Spleen (tissue), 11 donors: ENCODE results near the gene FAM168B. TPM values are rescaled to one million over a fixed set of nuclear protein-coding genes. Genes with fewer than 3 reads are reported as not detected.

ENCODE experiments used
- DNase-seq: peaks from one replicate; pipeline ENCODE4 v3.0.0-alpha.2; 2020
- H3K27ac ChIP-seq, 8 donors: fragments of 200-600 bp; sonication (generic) in 7 of 8; 1 replicate in 4 of 8; 2 replicates in 4 of 8; pipeline versions ENCODE4 v1.5.0 to v1.8.0; 2016 to 2021; ENCODE audit warnings: inconsistent platforms in 4 of 8, mild to moderate bottlenecking in 4 of 8, moderate library complexity in 1 of 8
- H3K27me3 ChIP-seq, 7 donors: fragments of 200-600 bp; sonication (generic) in 6 of 7; replicated peaks in 1 of 7; 1 replicate in 4 of 7; 2 replicates in 3 of 7; pipeline versions ENCODE4 v1.5.0 to v1.8.0; 2016 to 2021; ENCODE audit warnings: inconsistent platforms in 3 of 7, mild to moderate bottlenecking in 1 of 7
- H3K36me3 ChIP-seq, 6 donors: fragments of 200-600 bp; sonication (generic) in 5 of 6; 1 replicate in 4 of 6; 2 replicates in 2 of 6; pipeline versions ENCODE4 v1.5.0 to v1.8.0; 2016 to 2021; ENCODE audit warnings: inconsistent platforms in 2 of 6
- H3K4me1 ChIP-seq, 6 donors: fragments of 200-600 bp; sonication (generic) in 5 of 6; 1 replicate in 3 of 6; 2 replicates in 3 of 6; pipeline versions ENCODE4 v1.5.0 to v1.8.0; 2016 to 2021; ENCODE audit warnings: inconsistent platforms in 3 of 6
- H3K4me3 ChIP-seq, 8 donors: fragments of 200-600 bp; sonication (generic) in 7 of 8; 1 replicate in 4 of 8; 2 replicates in 4 of 8; pipeline versions ENCODE4 v1.5.0 to v1.8.0; 2016 to 2021; ENCODE audit warnings: inconsistent platforms in 4 of 8, mild to moderate bottlenecking in 4 of 8, moderate library complexity in 2 of 8
- H3K9me3 ChIP-seq, 8 donors: fragments of 200-600 bp; sonication (generic) in 7 of 8; 1 replicate in 4 of 8; 2 replicates in 4 of 8; pipeline versions ENCODE4 v1.5.0 to v1.8.0; 2016 to 2021; ENCODE audit warnings: inconsistent platforms in 4 of 8
- POLR2A ChIP-seq, 3 donors: fragments of 450-650 bp; IDR thresholded peaks; one replicate each; pipeline ENCODE4 v1.5.1; 2017; ENCODE audit warnings: antibody characterized with exemption in 3 of 3, mild to moderate bottlenecking in 1 of 3
- POLR2AphosphoS5 ChIP-seq, 3 donors: sonication (generic); formaldehyde crosslinking; IDR thresholded peaks; one replicate each; pipeline ENCODE4 v1.5.1; 2017; ENCODE audit warnings: antibody characterized with exemption in 3 of 3
- WGBS, 5 donors: extraction: QIAGEN DNeasy Blood & Tissue Kit in 3 of 5; methylation state at CpG; one replicate each; pipeline versions ENCODE4 v1.1.5 to v1.1.7; 2013 to 2018; 5-methylcytosine and 5-hydroxymethylcytosine counted together
- intact Hi-C: fragments of 100-400 bp; cut with DNase I; formaldehyde crosslinking; loops from one replicate; pipeline ENCODE4 v1.15.0; 2023; ENCODE audit warnings: low total_unique reads
- polyA plus RNA-seq, 3 donors: library from polyadenylated mRNA; stranded (reverse); fragments of 200-250 nt; gene quantifications; one replicate each; pipeline ENCODE4 v1.2.1, GENCODE V29; 2013
- total RNA-seq, 7 donors: library from RNA; depleted of rRNA in 3 of 7; stranded (reverse); fragments of >200 nt in 3 of 7; fragmentation: NEBNext Ultra II Directional in 4 of 7; extraction: Animal tissue kit (Norgen Biotek cat#: 25700) in 4 of 7; gene quantifications; one replicate each; pipeline versions ENCODE4 v1.1.0 to v1.2.1, GENCODE V29; 2016 to 2021
- TF ChIP-seq, protein P1 (sequence below), 11 experiments: fragments of 200-600 bp in 7 of 11; fragments of 450-650 bp in 4 of 11; sonication (generic) in 4 of 11; IDR thresholded peaks in 8 of 11; conservative IDR thresholded peaks in 3 of 11; 1 replicate in 7 of 11; 2 replicates in 4 of 11; pipeline versions ENCODE4 v1.4.0 to v1.8.0; 2016 to 2021; ENCODE audit warnings: antibody characterized with exemption in 11 of 11, inconsistent platforms in 4 of 11, mild to moderate bottlenecking in 1 of 11
- donor health status: healthy with polysubstance abuse.
- donor health status: DM: no; HTN: no; CAD: no; lungs with moderate emphysema.
- donor health status: DM: no; HTN: no; CAD: no.
- donor health status: Bipolar disorder and iron deficiency.
- donor health status: healthy.
- donor health status: DM: no; HTN: no; CAD: no.
- donor health status: DM: yes; HTN: yes; CAD: no.

The FAM168B gene
- total and polyA plus RNA-seq, 10 donors: 10.9 to 107 (median 57.5) TPM

DNA sequence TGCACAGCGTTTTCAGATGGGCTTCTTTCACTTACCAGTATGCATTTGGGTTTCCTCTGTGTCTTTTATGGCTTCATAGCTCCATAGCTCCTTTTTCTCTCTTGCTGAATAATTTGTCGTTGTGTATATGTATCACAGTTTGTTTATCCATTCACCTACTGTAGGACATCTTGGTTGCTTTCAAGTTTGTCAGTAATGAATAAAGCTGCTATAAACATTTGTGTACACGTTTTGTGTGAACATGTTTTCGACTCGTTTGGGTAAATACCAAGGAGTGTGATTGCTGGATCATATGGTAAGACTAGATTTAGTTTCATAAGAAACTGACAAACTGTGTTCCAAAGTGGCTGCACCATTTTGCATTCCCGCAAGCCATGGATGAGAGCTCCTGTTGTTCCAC, 94.7 kb downstream of the FAM168B start:
- no peak overlapping the region for H3K4me3 ChIP-seq
- H3K27me3 ChIP-seq: peaks cover 0 to 28% (median 0%) of the 10 kb centered on the region in 7 donors
- no peaks in the 10 kb centered on the region for H3K36me3 ChIP-seq
- intact Hi-C loops: no loop called here
- no peak overlapping the region for H3K27ac ChIP-seq
- no peaks in the 10 kb centered on the region for H3K9me3 ChIP-seq
- WGBS, 5 donors: 66 to 83% (median 73%) methylated on average over 6 of the region's 6 CpGs
- no peak for DNase-seq
- TF ChIP-seq POLR2A (IDR thresholded peaks at IDR 0.05) (no peak), POLR2AphosphoS5 (IDR thresholded peaks at IDR 0.05) (no peak)
- TF ChIP-seq, protein P1, sequence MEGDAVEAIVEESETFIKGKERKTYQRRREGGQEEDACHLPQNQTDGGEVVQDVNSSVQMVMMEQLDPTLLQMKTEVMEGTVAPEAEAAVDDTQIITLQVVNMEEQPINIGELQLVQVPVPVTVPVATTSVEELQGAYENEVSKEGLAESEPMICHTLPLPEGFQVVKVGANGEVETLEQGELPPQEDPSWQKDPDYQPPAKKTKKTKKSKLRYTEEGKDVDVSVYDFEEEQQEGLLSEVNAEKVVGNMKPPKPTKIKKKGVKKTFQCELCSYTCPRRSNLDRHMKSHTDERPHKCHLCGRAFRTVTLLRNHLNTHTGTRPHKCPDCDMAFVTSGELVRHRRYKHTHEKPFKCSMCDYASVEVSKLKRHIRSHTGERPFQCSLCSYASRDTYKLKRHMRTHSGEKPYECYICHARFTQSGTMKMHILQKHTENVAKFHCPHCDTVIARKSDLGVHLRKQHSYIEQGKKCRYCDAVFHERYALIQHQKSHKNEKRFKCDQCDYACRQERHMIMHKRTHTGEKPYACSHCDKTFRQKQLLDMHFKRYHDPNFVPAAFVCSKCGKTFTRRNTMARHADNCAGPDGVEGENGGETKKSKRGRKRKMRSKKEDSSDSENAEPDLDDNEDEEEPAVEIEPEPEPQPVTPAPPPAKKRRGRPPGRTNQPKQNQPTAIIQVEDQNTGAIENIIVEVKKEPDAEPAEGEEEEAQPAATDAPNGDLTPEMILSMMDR (IDR thresholded peaks at IDR 0.05 in 8 of 11, conservative IDR thresholded peaks at IDR 0.05 in 3 of 11): no peak
- H3K4me1 ChIP-seq: no peaks in the 10 kb centered on the region

Other genes with a start within 250 kb of the FAM168B start
- 10 to 100 TPM; 57.3 to 95.4 (median 79.5) TPM for gene PLEKHB2, start 11.9 kb upstream of the FAM168B start, total RNA-seq
- gene PLEKHB2, start 11.9 kb upstream of the FAM168B start, polyA plus RNA-seq: 10 to 100 TPM; 17.2 to 37.9 (median 20.1) TPM
- under 1 TPM in 4 of 7 donors, not detected in 3; 0.15 to 0.32 (median 0.20) TPM for gene POTEE, start 116.1 kb upstream of the FAM168B start, total RNA-seq
- not detected for gene POTEE, start 116.1 kb upstream of the FAM168B start, polyA plus RNA-seq